GM18519 (cell line): ENCODE results near the gene ZNF778.

Experiments used
- ATAC-seq: cut with Tn5 transposase; IDR thresholded peaks from one replicate; pipeline ENCODE4 v1.9.1; 2021; ENCODE audit warnings: mild to moderate bottlenecking, moderate library complexity; ENCODE audit not compliant: unreplicated experiment, low FRiP score

The ZNF778 gene

DNA sequence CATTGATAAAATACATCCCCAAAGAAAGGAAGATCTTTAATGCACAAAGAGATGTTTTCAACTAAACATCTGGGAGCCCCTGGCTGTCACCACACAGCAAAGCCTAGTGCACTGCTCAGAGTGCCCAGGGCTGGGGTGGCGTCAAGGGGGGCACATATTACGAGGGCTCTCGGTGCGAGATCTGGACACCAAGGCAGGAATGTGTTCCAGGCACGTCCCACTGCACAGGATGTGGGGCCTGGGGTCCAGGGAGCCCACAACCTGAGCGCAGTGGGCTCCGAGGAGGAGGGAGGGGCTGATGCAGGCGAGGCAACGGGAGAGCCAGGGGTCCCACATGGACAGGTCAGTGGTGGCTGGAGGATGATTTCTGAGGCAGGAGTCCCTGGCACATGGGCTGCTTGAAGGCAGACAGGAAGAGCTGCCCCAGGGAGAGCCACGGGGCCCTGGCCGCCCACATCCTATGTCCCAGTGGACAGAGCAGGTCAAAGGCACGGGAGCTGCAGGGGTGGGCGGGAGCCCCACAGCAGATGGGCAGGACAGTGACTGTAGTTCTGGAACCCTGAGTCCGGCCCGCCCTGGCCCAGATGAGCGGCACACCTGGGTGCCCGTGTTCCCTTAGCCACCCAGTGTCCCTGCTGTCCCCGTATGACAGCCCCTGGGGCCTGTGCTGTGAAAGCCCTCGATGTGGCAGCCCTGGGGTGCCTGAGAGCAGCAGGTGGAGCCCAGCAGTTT lies 56.4 kb downstream of the ZNF778 start:
- ATAC-seq: no peak

DNA sequence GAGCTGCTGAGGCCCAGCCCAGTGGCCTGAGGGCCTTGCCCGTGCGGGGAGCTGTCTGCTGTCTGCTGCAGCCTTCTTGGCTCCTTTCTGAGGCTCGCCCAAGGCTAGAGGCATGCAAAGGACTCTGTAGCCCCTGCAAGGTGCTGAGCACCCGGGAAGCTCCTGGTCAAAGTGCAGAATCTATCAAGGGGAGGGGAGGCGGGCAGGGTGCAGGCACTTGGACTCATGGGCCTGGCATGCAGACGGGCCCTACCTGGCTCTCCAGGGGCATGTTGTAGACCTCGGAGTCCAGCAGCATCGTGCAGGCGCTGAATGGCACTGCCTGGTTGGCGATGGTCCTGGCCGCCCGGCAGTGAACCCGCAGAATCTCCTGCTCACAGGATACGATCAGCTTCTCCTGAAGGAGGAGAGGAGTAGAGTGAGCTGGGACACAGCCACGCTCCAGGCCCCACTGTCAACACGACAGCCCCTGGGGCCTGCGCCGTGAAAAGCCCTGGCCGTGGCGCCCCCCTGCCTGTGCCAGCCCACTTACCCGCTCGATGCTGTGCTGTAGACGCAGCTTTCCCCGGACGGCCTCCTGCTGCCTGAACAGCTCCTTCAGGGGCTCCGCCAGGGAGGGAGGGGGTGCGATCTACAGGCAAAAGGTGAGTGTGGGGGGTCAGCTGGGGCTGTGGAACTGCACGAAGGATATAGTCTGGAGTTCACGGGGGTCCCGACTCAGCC lies 57.2 kb downstream of the ZNF778 start:
- no peak for ATAC-seq

DNA sequence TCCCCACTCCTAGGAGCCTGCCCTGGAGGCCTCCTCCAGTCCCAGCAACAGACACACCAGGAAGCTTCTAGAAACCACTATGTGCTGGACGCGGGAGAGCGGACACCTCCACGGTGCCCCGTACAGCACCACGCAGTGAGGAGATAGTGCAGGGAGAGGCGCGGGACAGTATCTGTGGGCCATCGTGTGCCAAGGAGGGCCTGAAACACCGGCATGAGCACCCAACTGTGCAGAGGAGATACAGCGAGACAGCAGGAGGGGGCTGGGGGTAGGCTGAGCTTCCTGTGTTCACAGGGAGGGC lies 57.7 kb downstream of the ZNF778 start:
- no peak for ATAC-seq

DNA sequence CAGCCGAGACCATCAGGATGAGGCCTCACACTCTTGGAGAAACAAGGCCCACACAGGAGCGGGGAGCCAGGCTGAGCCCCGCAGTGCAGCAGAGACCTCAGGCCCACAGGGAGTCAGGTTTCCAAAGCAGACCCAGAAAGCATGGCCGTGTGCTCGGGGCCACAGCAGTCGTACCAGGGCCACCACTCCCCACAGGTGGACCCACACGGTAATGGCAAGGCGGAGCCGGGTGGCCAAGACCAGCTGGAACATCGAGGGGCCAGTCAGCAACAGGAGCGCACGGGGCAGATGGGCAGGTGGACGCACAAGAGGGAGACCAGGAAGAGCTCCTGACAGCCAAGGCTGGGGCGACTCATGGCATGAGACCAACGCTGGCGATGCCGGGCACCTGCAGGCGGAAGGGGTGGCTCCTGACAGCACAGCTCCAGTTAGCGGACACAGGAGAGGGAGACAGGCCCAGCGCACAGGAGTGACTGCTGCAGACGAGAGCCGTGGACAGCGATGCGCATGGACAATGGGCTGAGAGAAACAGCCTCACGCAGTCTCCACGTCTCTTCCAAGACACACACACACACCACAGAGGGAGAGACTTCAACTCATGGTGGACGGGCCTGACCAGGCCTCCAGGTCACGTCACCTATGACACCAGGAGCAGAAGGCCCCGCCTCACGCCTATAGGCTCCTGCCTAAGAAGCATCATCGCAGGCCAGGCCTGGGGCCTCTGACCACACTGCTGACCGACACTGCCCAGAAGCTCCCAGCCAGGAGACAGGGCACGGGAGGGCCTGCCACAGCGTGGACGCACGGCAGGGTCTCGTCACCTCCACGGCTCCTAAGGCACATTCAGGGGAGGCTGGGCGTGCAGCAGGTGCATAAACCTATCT lies 58.6 kb downstream of the ZNF778 start:
- ATAC-seq: no peak

DNA sequence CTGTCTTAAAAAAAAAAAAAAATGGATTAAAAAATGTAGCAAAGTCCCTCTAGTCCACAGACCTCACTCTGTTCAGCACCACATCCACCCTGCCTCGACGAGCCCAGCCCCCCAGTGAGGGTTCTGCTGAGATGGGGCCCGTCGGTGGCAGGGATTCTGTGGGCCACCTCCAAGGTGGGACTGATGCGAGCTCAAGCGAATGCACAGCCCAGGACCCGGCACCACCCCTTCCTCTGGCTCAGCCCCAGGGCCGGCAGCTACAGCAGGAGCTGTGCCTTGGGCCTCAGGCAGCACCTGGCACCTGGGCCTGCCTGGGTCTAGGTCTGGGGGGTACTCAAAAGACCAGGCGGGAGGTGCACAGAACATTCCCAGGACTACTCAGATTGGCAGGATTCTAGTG lies 59.5 kb downstream of the ZNF778 start:
- ATAC-seq: no peak

DNA sequence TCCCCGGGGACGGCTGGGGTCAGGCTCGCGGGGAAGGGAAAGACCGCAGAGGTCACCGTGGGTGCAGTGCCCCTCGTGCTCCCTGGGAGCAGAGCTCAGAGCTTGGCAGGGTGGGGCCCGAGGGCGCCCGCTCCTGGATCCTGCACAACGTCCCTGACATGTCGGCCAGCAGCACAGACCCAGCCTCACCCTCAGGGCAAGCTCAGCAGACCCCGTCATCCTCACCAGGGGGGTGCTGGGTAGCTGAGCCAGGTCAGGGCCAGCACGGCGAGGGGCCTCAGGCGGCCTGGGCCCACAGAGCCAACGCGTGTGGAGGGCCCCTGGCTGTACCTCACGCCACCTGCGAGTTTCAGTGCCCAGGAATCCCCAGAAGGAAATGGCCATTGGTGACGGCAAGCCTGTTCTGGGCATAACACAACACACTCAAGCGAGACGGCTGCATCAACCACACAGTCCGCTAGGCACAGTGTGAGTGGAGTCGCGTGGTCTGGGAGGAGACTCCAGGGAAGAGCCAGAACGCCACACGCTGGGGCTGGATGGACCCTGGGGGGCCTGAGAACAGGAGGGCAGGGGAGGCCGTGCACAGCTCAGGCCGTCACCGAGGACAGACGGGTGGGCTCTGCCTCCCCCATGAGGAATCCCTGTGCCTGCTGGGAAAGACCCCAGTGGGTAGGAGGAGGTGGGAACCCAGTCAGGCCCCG lies 60.3 kb downstream of the ZNF778 start:
- ATAC-seq: no peak

DNA sequence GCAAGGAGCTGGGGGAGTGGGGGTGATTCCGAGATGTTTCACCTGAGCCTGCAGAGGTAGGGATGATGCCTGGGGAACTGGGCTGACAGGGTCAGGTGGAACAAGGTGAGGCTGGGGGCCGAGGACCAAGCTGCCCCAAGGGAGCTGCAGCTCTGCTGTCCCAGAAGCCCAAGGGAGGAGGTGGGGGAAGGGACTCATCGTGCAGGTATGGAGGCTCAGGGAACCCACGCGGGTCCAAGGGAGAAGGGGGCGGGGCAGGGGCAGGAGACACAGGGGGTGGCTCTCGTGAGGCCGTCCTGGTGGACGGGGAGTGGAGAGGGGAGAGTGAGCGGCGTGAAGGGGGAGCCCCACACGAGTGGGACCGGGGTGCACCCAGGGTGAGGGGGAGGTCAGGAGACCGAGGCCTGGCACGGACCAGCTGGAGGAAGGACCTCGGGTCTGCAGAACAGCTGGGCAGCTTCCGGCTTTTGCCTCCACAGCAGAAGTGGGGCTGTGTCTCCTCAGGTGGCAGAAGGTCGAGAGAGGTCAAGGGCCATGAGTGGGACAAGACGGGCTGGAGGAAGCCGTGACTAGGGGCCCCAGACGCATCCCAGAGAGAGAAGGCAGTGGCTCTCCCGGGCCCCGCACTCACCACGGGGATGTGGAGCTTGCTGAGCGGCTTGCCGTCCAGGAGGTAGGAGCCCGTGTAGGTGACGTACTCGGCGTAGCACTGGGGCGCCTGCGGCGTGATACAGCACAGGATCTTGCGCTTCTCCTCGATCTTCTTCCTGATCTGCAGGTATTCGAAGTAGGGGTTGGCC lies 61.1 kb downstream of the ZNF778 start:
- ATAC-seq: no peak

DNA sequence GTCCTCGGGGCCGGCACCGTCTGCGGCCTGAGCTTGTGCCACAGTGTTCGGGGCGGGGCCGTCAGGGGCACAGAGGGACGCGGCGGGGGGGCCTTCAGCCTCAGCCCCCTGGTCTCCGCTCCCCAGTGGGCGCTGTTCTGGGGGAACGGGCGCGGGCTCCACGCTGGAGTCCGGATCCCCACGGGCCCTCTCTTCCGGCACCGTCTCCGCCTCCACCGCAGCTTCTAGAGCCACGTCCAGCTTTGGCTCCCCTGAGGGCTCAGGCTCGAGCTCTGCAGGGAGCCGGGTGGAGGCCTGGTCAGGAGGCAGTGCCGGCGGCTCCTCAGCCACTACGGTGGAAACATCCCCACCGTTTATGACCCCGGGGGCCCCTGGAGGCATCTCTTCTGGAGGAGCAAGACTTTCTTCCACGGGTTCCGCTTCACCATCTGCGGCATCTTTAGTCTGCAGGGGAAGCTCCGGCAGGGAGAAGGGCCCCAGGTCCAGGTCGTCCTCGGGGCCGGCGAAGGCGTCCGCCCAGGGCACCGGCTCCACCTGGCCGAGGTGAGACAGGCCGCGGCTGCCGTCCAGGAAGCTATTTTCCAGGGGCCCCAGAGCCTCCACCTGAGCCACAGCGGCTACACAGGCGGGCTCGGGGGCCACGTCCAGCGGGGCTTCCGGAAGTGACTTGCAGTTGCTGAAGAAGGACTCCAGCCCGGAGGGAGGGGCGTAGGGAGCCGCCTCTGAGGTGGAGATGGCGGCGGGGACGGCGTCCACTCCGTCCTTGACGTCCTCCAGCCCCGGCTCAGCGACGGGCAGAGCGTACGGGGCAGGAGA lies 62.4 kb downstream of the ZNF778 start:
- no peak for ATAC-seq

DNA sequence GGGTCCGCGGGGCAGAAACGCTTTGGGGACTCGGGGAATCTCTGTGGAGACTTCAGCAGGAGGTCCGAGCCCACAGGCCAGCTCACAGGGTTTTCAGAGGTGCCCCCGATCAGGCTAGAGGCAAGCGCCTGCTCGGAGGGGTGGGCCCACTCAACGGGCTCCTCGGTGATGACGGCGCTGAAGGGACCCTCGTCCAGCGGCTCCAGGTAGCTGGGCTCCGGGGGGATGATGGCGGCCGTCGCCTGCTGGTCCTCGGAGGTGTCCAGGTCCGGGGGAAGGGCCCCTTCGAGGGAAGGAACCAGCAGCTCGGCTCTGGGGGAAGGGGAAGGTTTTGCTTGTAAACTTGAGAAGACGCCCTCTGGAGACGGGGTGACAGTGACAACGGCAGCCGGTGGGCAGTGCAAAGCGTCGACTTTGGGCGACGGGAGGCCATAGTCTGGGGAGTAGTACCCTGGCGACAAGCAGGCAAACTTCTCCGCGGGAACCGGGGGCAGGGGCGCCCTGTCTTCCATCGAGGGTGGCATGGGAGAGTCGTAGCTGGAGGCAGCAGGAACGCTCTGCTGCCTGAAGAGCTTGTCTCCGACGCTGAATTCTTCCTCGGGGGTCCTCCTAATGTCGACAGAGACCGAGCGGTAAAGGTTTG lies 63.2 kb downstream of the ZNF778 start:
- ATAC-seq: no peak

DNA sequence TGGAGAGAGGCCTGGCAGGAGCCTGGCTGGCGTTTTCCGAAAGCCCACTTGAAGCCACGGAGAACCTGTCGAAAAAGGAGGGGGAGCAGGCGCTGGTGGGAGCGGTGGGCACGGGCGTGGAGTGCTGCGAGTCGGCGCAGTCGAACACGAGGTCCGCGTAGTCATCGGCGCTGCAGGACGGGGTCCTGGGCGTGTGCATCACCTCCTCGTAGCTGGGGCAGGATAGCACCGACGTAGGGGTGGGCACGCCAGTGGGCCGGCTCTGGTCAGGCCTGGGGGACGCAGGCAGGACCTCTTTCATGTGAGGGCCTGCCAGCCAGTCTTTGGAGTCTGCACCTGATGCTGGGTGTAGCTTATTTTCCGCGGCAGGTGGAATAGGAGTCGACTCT lies 63.7 kb downstream of the ZNF778 start:
- no peak for ATAC-seq

DNA sequence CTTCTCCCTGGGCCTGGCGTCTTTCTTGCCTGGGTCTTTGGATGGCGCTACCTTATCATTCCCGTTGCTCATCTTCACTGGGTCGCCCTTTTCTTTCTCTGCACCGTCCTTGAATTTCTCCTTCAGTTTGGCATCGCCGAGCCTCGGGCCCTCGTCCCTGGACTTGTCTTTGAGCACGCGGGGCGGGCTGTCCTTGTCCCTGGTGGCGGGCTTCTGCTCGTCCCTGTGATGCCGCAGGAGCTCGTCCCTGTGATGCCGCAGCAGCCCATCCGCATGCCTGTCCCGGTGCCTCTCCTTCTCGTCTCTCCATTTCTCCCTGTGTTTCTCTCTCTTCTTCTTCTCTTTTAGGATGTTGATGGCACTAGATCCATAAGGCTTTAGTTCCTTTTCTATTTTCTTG lies 64.3 kb downstream of the ZNF778 start:
- no peak for ATAC-seq

DNA sequence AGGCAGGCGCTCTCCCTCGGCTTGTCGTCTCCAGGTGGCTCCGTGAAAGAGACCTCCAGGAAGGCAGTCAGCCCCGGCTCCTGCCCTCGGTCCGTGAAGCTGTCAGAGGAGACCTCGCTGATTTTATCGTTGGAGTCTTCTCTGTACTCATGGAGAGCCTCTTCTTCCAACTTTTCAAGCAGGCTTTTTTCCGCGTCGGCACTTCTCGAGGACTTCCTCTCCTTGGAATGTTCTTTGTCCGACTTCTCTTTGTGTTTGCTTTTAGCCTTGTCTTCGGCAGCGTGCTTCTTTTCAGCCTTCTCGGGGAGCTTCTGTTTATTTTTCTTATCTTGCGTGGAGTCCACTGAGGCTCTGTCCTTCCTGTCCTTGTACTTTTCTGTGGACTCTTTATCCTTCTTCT lies 65.0 kb downstream of the ZNF778 start:
- ATAC-seq: no peak

DNA sequence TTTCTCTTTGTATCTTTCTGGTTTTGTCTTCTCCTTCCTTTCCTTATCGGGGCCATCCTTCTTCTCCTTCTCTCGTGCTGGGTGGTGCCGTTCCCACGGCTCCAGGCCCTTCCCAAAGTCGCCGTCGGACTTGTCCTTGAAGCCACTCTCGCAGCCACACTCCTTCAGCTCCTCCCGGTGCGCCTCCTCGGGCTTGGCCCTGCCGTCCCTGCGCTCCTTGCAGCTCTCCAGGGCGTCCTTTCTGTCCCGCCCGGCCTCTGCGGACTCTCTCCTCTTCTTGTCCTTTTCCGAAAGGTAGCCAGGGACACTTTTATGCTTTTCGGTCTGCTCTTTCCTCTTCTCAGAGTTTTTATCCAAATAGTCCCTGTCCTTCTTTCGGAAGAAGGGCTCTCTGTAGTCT lies 65.9 kb downstream of the ZNF778 start:
- no peak for ATAC-seq

DNA sequence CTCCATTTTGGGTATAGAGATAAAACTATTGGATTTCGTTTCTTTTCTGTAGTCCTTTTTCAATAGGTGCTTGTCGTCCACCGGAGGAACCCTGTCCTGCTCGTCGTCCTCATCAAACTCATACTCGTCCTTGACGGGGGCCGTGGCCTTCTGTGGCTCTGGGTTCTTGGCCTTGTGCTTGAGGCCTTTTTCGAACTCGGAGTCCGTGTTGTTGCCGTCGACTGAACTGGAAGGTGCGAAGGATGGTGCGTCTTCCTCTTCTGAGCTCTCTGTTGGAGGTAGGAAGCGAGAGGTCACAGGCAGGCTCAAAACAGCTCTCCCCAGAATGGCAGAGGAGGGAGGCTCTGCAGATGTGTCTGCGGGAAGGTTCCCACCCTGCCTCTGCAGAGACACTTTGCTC lies 67.9 kb downstream of the ZNF778 start:
- ATAC-seq: no peak

DNA sequence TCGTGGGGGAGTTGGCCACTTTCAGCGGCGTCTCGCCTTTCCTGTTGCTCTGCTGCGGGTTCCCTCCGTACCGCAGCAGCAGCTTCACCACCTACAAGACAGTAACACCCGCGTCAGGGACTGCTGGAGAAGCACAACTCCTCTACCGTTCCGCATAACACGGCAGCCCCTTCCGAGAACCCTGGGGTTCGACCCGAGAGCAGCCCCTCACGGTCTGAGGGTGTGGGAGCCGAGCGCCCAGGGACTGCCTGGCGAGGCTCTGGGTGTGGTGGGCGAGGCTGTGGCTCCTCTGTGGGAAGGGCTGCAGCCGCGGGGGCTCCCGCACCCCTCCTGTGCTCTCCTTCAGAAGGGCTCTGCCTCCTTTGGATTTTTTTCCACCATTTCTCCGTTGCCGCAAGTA lies 68.6 kb downstream of the ZNF778 start:
- ATAC-seq: no peak
